Stimulated activated CD8-positive, alpha-beta memory T cell treated with anti-CD3 and anti-CD28 coated beads, Interleukin-2, amount 100 ng/mL, for 1 hour (primary cell): ENCODE results near the gene SGTA.

Experiments used
- DNase-seq, 2 donors: peaks; one replicate each; pipeline ENCODE4 v3.0.0-alpha.2; 2020; ENCODE audit warnings: low read depth in 2 of 2

Gene SGTA

GRCh38 chr19:2754659-2755447 is 28.2 kb downstream of the SGTA start:
- no peak for DNase-seq

GRCh38 chr19:2751438-2751830 is 31.6 kb downstream of the SGTA start:
- no peak for DNase-seq

GRCh38 chr19:2750808-2751437 is 32.1 kb downstream of the SGTA start:
- no peak for DNase-seq

GRCh38 chr19:2747349-2747748 is 35.7 kb downstream of the SGTA start:
- DNase-seq, result no peak

- DNase-seq, result no peak
Observed at GRCh38 chr19:2744113-2744512, 39.0 kb downstream of the SGTA start.

- DNase-seq, result no peak
Observed at GRCh38 chr19:2743099-2743498, 40.0 kb downstream of the SGTA start.

- no peak for DNase-seq
Observed at GRCh38 chr19:2740314-2740656, 42.8 kb downstream of the SGTA start.

- peak; percentile 98 for DNase-seq
Observed at GRCh38 chr19:2739602-2740313, 43.3 kb downstream of the SGTA start, which contains the start of gene SLC39A3. TSS of gene SLC39A3 (minus strand) at chr19:2740017. CDS start at chr19:2737257, 2,760 bp downstream.

- DNase-seq, result no peak
Observed at GRCh38 chr19:2736550-2737190, 46.4 kb downstream of the SGTA start.

GRCh38 chr19:2735374-2735773 is 47.7 kb downstream of the SGTA start:
- DNase-seq, result no peak

GRCh38 chr19:2734589-2735288 is 48.3 kb downstream of the SGTA start:
- DNase-seq, result no peak

GRCh38 chr19:2733930-2734588 is 49.0 kb downstream of the SGTA start:
- DNase-seq, result no peak

- no peak for DNase-seq
Observed at GRCh38 chr19:2732883-2733282, 50.2 kb downstream of the SGTA start.

GRCh38 chr19:2732157-2732725 is 50.8 kb downstream of the SGTA start:
- no peak for DNase-seq

- DNase-seq, result no peak
Observed at GRCh38 chr19:2731181-2731995, 51.7 kb downstream of the SGTA start.

GRCh38 chr19:2729943-2730818 is 52.9 kb downstream of the SGTA start:
- no peak for DNase-seq

- DNase-seq, result no peak
Observed at GRCh38 chr19:2728783-2729387, 54.2 kb downstream of the SGTA start.

GRCh38 chr19:2727640-2727944 is 55.5 kb downstream of the SGTA start:
- DNase-seq, result no peak
